SK-N-SH (cell line): ENCODE measurements around the gene ADAMTSL1. TPM values are rescaled to one million over a fixed set of nuclear protein-coding genes. Genes with fewer than 3 reads are reported as not detected.
A peak's percentile ranks its signal among the peaks of the same experiment; 100 is the strongest.

Experiments used
- CTCF ChIA-PET: fragments of 300-600, 350-600 bp; formaldehyde crosslinking; extraction: SDS; loops from one replicate; lab custom pipeline; 2021; lab: Yijun Ruan, JAX
- POLR2A ChIA-PET: fragments of 350-600 bp; sonication (Branson Sonifier 250); formaldehyde crosslinking; extraction: SDS; loops from one replicate; lab custom pipeline; 2020; ENCODE audit warnings: antibody characterized with exemption, inconsistent platforms; lab: Yijun Ruan, JAX
- DNase-seq: peaks from one replicate; pipeline ENCODE4 v3.0.0; 2012
- H2AFZ ChIP-seq: fragments of 200-600 bp; sonication (generic); 2 replicates; pipeline ENCODE4 v1.8.1; 2016; ENCODE audit warnings: antibody characterized with exemption, mild to moderate bottlenecking, low read depth
- H3F3A ChIP-seq: fragments of 200-600 bp; sonication (generic); replicated peaks from 2 replicates; pipeline ENCODE3; 2016; ENCODE audit warnings: antibody characterized with exemption, mild to moderate bottlenecking; ENCODE audit not compliant: insufficient read depth
- H3K27ac ChIP-seq, 2 experiments: fragments of 200-500 bp in 1 of 2; fragments of 200-600 bp in 1 of 2; sonication (Bioruptor generic) in 1 of 2; sonication (generic), shearing (Covaris generic) in 1 of 2; 2 replicates each; pipeline versions ENCODE4 v1.5.1 to v1.6.1; 2014 to 2016; ENCODE audit warnings: low read depth in 2 of 2, inconsistent platforms in 1 of 2, low read length in 1 of 2, mild to moderate bottlenecking in 1 of 2, mixed read lengths in 1 of 2
- H3K27me3 ChIP-seq: fragments of 200-600 bp; sonication (generic), shearing (Covaris generic); 2 replicates; pipeline ENCODE4 v1.6.1; 2016; ENCODE audit warnings: mixed run types; ENCODE audit not compliant: insufficient read depth
- H3K36me3 ChIP-seq, 2 experiments: fragments of 200-500 bp in 1 of 2; fragments of 200-600 bp in 1 of 2; sonication (Bioruptor generic) in 1 of 2; sonication (generic) in 1 of 2; replicated peaks in 1 of 2; 2 replicates each; pipeline versions ENCODE3 to v1.5.1; 2014 to 2016; ENCODE audit warnings: low read length in 1 of 2, mild to moderate bottlenecking in 1 of 2; ENCODE audit not compliant: insufficient read depth in 2 of 2, control insufficient read depth in 1 of 2
- H3K4me1 ChIP-seq, 2 experiments: fragments of 200-500 bp in 1 of 2; fragments of 200-600 bp in 1 of 2; sonication (Bioruptor generic) in 1 of 2; sonication (generic), shearing (Covaris generic) in 1 of 2; 2 replicates each; pipeline versions ENCODE4 v1.5.1 to v1.6.1; 2014 to 2016; ENCODE audit warnings: low read depth in 1 of 2, low read length in 1 of 2, mixed run types in 1 of 2; ENCODE audit not compliant: insufficient read depth in 2 of 2, control insufficient read depth in 1 of 2
- H3K4me2 ChIP-seq: fragments of 200-600 bp; sonication (generic), shearing (Covaris generic); 2 replicates; pipeline ENCODE4 v1.6.1; 2017; ENCODE audit warnings: mixed run types
- H3K4me3 ChIP-seq, 2 experiments: fragments of 200-500 bp in 1 of 2; fragments of 200-600 bp in 1 of 2; sonication (Bioruptor generic) in 1 of 2; sonication (generic), shearing (Covaris generic) in 1 of 2; 2 replicates each; pipeline versions ENCODE4 v1.5.1 to v1.8.1; 2014 to 2016; ENCODE audit warnings: low read depth in 2 of 2, inconsistent platforms in 1 of 2, low read length in 1 of 2, mild to moderate bottlenecking in 1 of 2, mixed read lengths in 1 of 2, moderate library complexity in 1 of 2
- H3K79me2 ChIP-seq: fragments of 200-600 bp; sonication (generic); 2 replicates; pipeline ENCODE4 v1.8.1; 2017; ENCODE audit warnings: mild to moderate bottlenecking; ENCODE audit not compliant: insufficient read depth
- H3K9ac ChIP-seq: fragments of 200-600 bp; sonication (generic); 2 replicates; pipeline ENCODE4 v1.6.1; 2017; ENCODE audit warnings: mixed run types
- H3K9me2 ChIP-seq: fragments of 200-600 bp; sonication (generic); 2 replicates; pipeline ENCODE4 v1.6.1; 2017; ENCODE audit warnings: mixed run types
- H3K9me3 ChIP-seq: fragments of 200-600 bp; sonication (generic); 2 replicates; pipeline ENCODE4 v1.6.1; 2017; ENCODE audit warnings: mixed run types, mild to moderate bottlenecking, moderate library complexity
- H4K20me1 ChIP-seq: fragments of 200-600 bp; sonication (generic); 2 replicates; pipeline ENCODE4 v1.6.1; 2017; ENCODE audit warnings: mild to moderate bottlenecking, mixed run types; ENCODE audit not compliant: insufficient read depth
- CHD2 ChIP-seq: fragments of 150-350 bp; IDR thresholded peaks from 2 replicates; pipeline ENCODE4 v1.6.1; 2018; ENCODE audit warnings: low read length; ENCODE audit not compliant: partially characterized antibody
- EP300 ChIP-seq, 2 experiments: IDR thresholded peaks; 2 replicates each; pipeline versions ENCODE4 v1.4.0 to v1.6.1; 2012; ENCODE audit warnings: borderline replicate concordance in 1 of 2, low read depth in 1 of 2, low read length in 1 of 2
- EZH2phosphoT487 ChIP-seq: fragments of 200-600 bp; sonication (generic); IDR thresholded peaks from 2 replicates; pipeline ENCODE4 v1.6.1; 2017; ENCODE audit warnings: low read depth, mixed run types, mild to moderate bottlenecking, antibody characterized with exemption, moderate library complexity, borderline replicate concordance
- FOSL2 ChIP-seq: IDR thresholded peaks from 2 replicates; pipeline ENCODE4 v1.4.0; 2012; ENCODE audit warnings: low read depth, mild to moderate bottlenecking, moderate library complexity, borderline replicate concordance
- GATA2 ChIP-seq: sonication (generic); formaldehyde crosslinking; IDR thresholded peaks from 2 replicates; pipeline ENCODE4 v1.5.0; 2020; ENCODE audit warnings: mild to moderate bottlenecking, missing genetic modification reagents
- JUND ChIP-seq: IDR thresholded peaks from 2 replicates; pipeline ENCODE4 v1.4.0; 2012
- NFIC ChIP-seq: IDR thresholded peaks from 2 replicates; pipeline ENCODE4 v1.4.0; 2012; ENCODE audit warnings: borderline replicate concordance
- RAD21 ChIP-seq: IDR thresholded peaks from 2 replicates; pipeline ENCODE4 v1.6.1; 2012; ENCODE audit warnings: mild to moderate bottlenecking, low read length
- RCOR1 ChIP-seq: fragments of 150-350 bp; IDR thresholded peaks from 2 replicates; pipeline ENCODE4 v1.6.1; 2017; ENCODE audit warnings: antibody characterized with exemption, low read length
- REST ChIP-seq: IDR thresholded peaks from 2 replicates; pipeline ENCODE4 v1.6.1; 2012; ENCODE audit warnings: mild to moderate bottlenecking, low read depth, low read length, moderate library complexity
- RFX5 ChIP-seq: IDR thresholded peaks from 2 replicates; pipeline ENCODE4 v1.6.1; 2012; ENCODE audit warnings: mild to moderate bottlenecking, improper control_type of control experiment, low read length
- RXRA ChIP-seq: IDR thresholded peaks from 2 replicates; pipeline ENCODE4 v1.4.0; 2012; ENCODE audit warnings: low read depth, mild to moderate bottlenecking, borderline replicate concordance
- TAF1 ChIP-seq: IDR thresholded peaks from 2 replicates; pipeline ENCODE4 v1.6.1; 2012; ENCODE audit warnings: low read depth, mild to moderate bottlenecking, low read length, moderate library complexity, borderline replicate concordance
- TCF12 ChIP-seq: IDR thresholded peaks from 2 replicates; pipeline ENCODE4 v1.4.0; 2012
- TEAD4 ChIP-seq: IDR thresholded peaks from 2 replicates; pipeline ENCODE4 v1.4.0; 2012; ENCODE audit warnings: mild to moderate bottlenecking, borderline replicate concordance; ENCODE audit not compliant: insufficient read depth
- USF1 ChIP-seq: IDR thresholded peaks from 2 replicates; pipeline ENCODE4 v1.4.0; 2012; ENCODE audit warnings: low read depth, borderline replicate concordance
- YY1 ChIP-seq: IDR thresholded peaks from 2 replicates; pipeline ENCODE4 v1.4.0; 2012; ENCODE audit warnings: low read depth, mild to moderate bottlenecking
- ZBTB33 ChIP-seq: IDR thresholded peaks from 2 replicates; pipeline ENCODE4 v1.4.0; 2012; ENCODE audit warnings: low read depth, borderline replicate concordance
- WGBS: methylation state at CpG from one replicate; pipeline ENCODE4 v1.1.6; 2017; ENCODE audit warnings: low lambda C conversion rate; 5-methylcytosine and 5-hydroxymethylcytosine counted together
- polyA plus RNA-seq, 3 experiments: library from polyadenylated mRNA; depleted of rRNA; stranded (reverse); fragments of >200 nt; gene quantifications; 2 replicates each; pipeline ENCODE4 v1.2.3, GENCODE V29; 2012
- TF ChIP-seq, protein P1 (sequence below): IDR thresholded peaks from 2 replicates; pipeline ENCODE4; 2012

The ADAMTSL1 gene
- polyA plus RNA-seq, 1 of the 3 experiments (the other 2 are of a cell fraction): 114 TPM

GRCh38 chr9:18437315-18438201, 36.4 kb upstream of the ADAMTSL1 start:
- WGBS: 16% methylated on average over 4 of the region's 9 CpGs
- TF ChIP-seq, protein P1, sequence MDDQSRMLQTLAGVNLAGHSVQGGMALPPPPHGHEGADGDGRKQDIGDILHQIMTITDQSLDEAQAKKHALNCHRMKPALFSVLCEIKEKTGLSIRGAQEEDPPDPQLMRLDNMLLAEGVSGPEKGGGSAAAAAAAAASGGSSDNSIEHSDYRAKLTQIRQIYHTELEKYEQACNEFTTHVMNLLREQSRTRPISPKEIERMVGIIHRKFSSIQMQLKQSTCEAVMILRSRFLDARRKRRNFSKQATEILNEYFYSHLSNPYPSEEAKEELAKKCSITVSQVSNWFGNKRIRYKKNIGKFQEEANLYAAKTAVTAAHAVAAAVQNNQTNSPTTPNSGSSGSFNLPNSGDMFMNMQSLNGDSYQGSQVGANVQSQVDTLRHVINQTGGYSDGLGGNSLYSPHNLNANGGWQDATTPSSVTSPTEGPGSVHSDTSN: peak; percentile 84
- TF ChIP-seq EP300 (IDR thresholded peaks at IDR 0.05; ENCODE audit: borderline replicate concordance in 1 of 2, low read depth in 1 of 2, low read length in 1 of 2): peak in 1 of 2 experiments; percentile 63; a peak in 3 of 4 replicates
- TF ChIP-seq FOSL2: peak; percentile 27; the same call in 1 of the 2 replicates
- TF ChIP-seq ZBTB33: peak; percentile 31; the same call in 1 of the 2 replicates
- TF ChIP-seq TCF12: peak; percentile 76
- peak; percentile 44 for TF ChIP-seq RCOR1
- TF ChIP-seq TAF1: no peak
- TF ChIP-seq EZH2phosphoT487: no peak
- peak; percentile 48; the same call in 1 of the 2 replicates for TF ChIP-seq GATA2 (CRISPR knock-in tag)
- peak; percentile 81 for TF ChIP-seq NFIC
- peak; percentile 42 for TF ChIP-seq JUND
- TF ChIP-seq RXRA: peak; percentile 84
- TF ChIP-seq CHD2: no peak
- peak; percentile 6; the same call in 1 of the 2 replicates for TF ChIP-seq REST
- no peak for TF ChIP-seq RFX5
- TF ChIP-seq YY1: peak; percentile 53; the same call in 1 of the 2 replicates
- TF ChIP-seq USF1: peak; percentile 77
- TF ChIP-seq RAD21: peak; percentile 14; the same call in 1 of the 2 replicates
- TF ChIP-seq TEAD4: peak; percentile 8; the same call in 1 of the 2 replicates
- no peaks in the 10 kb centered on the region for H4K20me1 ChIP-seq
- no peaks in the 10 kb centered on the region for H3K79me2 ChIP-seq
- H3K9ac ChIP-seq: peak overlapping the region; percentile 72; the same call in 1 of the 2 replicates
- POLR2A ChIA-PET: interaction anchor here (0.7 to 1.5 kb wide), 2 partner anchors 9 to 453 kb away, joined by 3 read pairs; no protein-coding TSS in a partner anchor
- H3K27ac ChIP-seq: peak overlapping the region; percentile 83 to 88
- H3K36me3 ChIP-seq: no peaks in the 10 kb centered on the region
- peaks cover 15 to 23% of the 10 kb centered on the region in 2 experiments for H3K4me1 ChIP-seq
- no peaks in the 10 kb centered on the region for H3K27me3 ChIP-seq
- H3F3A ChIP-seq: peaks cover 36% of the 10 kb centered on the region
- H3K4me3 ChIP-seq: peak overlapping the region; percentile 21 to 58
- H3K4me2 ChIP-seq: peak overlapping the region; percentile 79
- peak; percentile 53 for DNase-seq
- CTCF ChIA-PET: interaction anchor here (0.6 to 3.9 kb wide), 36 partner anchors 9 to 611 kb away, joined by 3 to 27 read pairs (median 4); partner anchors contain the start of gene RRAGA
- no peaks in the 10 kb centered on the region for H3K9me3 ChIP-seq
- no peaks in the 10 kb centered on the region for H3K9me2 ChIP-seq
- peak overlapping the region; percentile 90 for H2AFZ ChIP-seq
